SU-DHL-6 (cell line): Measurements from ENCODE around the gene ZAR1L.

ENCODE experiments used
- H2AFZ ChIP-seq: fragments of 200-600 bp; sonication (generic); 2 replicates; pipeline ENCODE4 v1.6.1; 2014; ENCODE audit warnings: low read depth, mild to moderate bottlenecking, moderate library complexity, mixed read lengths, antibody characterized with exemption, low read length; ENCODE audit not compliant: severe bottlenecking
- H3F3A ChIP-seq: fragments of 200-600 bp; shearing (Covaris generic); 2 replicates; pipeline ENCODE4 v1.6.0; 2016; ENCODE audit warnings: antibody characterized with exemption, mild to moderate bottlenecking; ENCODE audit not compliant: insufficient read depth
- H3K27ac ChIP-seq: fragments of 200-600 bp; sonication (generic); 2 replicates; pipeline ENCODE4 v1.5.1; 2016; ENCODE audit warnings: low read depth, mild to moderate bottlenecking, low read length, moderate library complexity, mixed read lengths
- H3K27me3 ChIP-seq: fragments of 200-600 bp; sonication (generic), shearing (Covaris generic); 2 replicates; pipeline ENCODE4 v1.6.0; 2014; ENCODE audit warnings: mild to moderate bottlenecking, low read length
- H3K36me3 ChIP-seq: fragments of 200-600 bp; sonication (generic); 2 replicates; pipeline ENCODE4 v1.6.1; 2014; ENCODE audit warnings: mild to moderate bottlenecking, low read length, mixed read lengths
- H3K4me2 ChIP-seq: fragments of 300-600, 200-600 bp; shearing (Covaris generic), sonication (generic); 2 replicates; pipeline ENCODE4 v1.6.0; 2014; ENCODE audit warnings: low read length, low read depth, mild to moderate bottlenecking; ENCODE audit not compliant: poor library complexity, severe bottlenecking
- H3K4me3 ChIP-seq: fragments of 200-600 bp; sonication (generic); 2 replicates; pipeline ENCODE4 v1.5.1; 2014; ENCODE audit warnings: antibody characterized with exemption, low read length, mild to moderate bottlenecking, mixed read lengths; ENCODE audit not compliant: insufficient read depth, poor library complexity, severe bottlenecking
- H3K79me2 ChIP-seq: fragments of 200-600 bp; sonication (generic); 2 replicates; pipeline ENCODE4 v1.6.1; 2014; ENCODE audit warnings: mild to moderate bottlenecking, low read length, moderate library complexity; ENCODE audit not compliant: insufficient read depth
- H3K9ac ChIP-seq: fragments of 200-600 bp; sonication (generic); 2 replicates; pipeline ENCODE4 v1.7.0; 2014; ENCODE audit warnings: mild to moderate bottlenecking, low read length
- H3K9me2 ChIP-seq: fragments of 200-600 bp; sonication (generic); replicated peaks from 2 replicates; pipeline ENCODE4 v1.6.1; 2014; ENCODE audit warnings: low read length; ENCODE audit not compliant: insufficient read depth
- H3K9me3 ChIP-seq: fragments of 200-600 bp; sonication (generic); 2 replicates; pipeline ENCODE4 v1.6.1; 2014; ENCODE audit warnings: low read length, mixed read lengths; ENCODE audit not compliant: insufficient read depth
- H4K20me1 ChIP-seq: fragments of 200-600 bp; sonication (generic); 2 replicates; pipeline ENCODE4 v1.6.1; 2014; ENCODE audit warnings: low read depth, mild to moderate bottlenecking, antibody characterized with exemption, low read length, moderate library complexity, mixed read lengths
- CTCF ChIP-seq: fragments of 200-600 bp; sonication (generic); IDR thresholded peaks from one replicate; pipeline ENCODE4 v1.5.1; 2017; ENCODE audit warnings: antibody characterized with exemption, mild to moderate bottlenecking, low read length, moderate library complexity; ENCODE audit not compliant: insufficient read depth, poor library complexity, severe bottlenecking
- EZH2phosphoT487 ChIP-seq: fragments of 200-600 bp; sonication (generic), shearing (Covaris generic); conservative IDR thresholded peaks from 2 replicates; pipeline ENCODE4 v1.6.1; 2018; ENCODE audit warnings: mild to moderate bottlenecking, antibody characterized with exemption, low read length, moderate library complexity, mixed read lengths

ZAR1L gene

GRCh38 chr13:32299893-32300292, 15.3 kb downstream of the ZAR1L start:
- H2AFZ ChIP-seq: no peak overlapping the region
- TF ChIP-seq EZH2phosphoT487: no peak
- no peak for TF ChIP-seq CTCF

GRCh38 chr13:32298695-32299094, 16.5 kb downstream of the ZAR1L start:
- Histone ChIP-seq H3K79me2 (no peaks in the 10 kb centered on the region), H3K27ac (no peak overlapping the region), H3F3A (no peaks in the 10 kb centered on the region), H4K20me1 (no peaks in the 10 kb centered on the region), H3K9ac (no peak overlapping the region), H3K36me3 (no peaks in the 10 kb centered on the region), H2AFZ (no peak overlapping the region), H3K27me3 (no peaks in the 10 kb centered on the region), H3K4me3 (no peak overlapping the region), H3K9me3 (no peaks in the 10 kb centered on the region), H3K4me2 (no peak overlapping the region), H3K9me2 (no peaks in the 10 kb centered on the region)
- TF ChIP-seq EZH2phosphoT487: no peak
- TF ChIP-seq CTCF: no peak

More at GRCh38 chr13:32299893-32300292, 15.3 kb downstream of the ZAR1L start:
- no peaks in the 10 kb centered on the region for H3K9me2 ChIP-seq
- H3F3A ChIP-seq: no peaks in the 10 kb centered on the region
- no peaks in the 10 kb centered on the region for H3K79me2 ChIP-seq
- no peak overlapping the region for H3K9ac ChIP-seq
- H3K4me2 ChIP-seq: no peak overlapping the region
- no peaks in the 10 kb centered on the region for H3K36me3 ChIP-seq
- H3K9me3 ChIP-seq: no peaks in the 10 kb centered on the region
- no peak overlapping the region for H3K27ac ChIP-seq
- no peaks in the 10 kb centered on the region for H3K27me3 ChIP-seq
- no peaks in the 10 kb centered on the region for H4K20me1 ChIP-seq
- H3K4me3 ChIP-seq: no peak overlapping the region

GRCh38 chr13:32297206-32297605, 18.0 kb downstream of the ZAR1L start:
- Histone ChIP-seq H3K9ac (no peak overlapping the region), H3K4me3 (no peak overlapping the region), H3K27ac (no peak overlapping the region), H3K36me3 (no peaks in the 10 kb centered on the region), H3F3A (no peaks in the 10 kb centered on the region), H3K9me3 (no peaks in the 10 kb centered on the region), H4K20me1 (no peaks in the 10 kb centered on the region), H3K79me2 (no peaks in the 10 kb centered on the region), H3K4me2 (no peak overlapping the region), H3K27me3 (no peaks in the 10 kb centered on the region), H2AFZ (no peak overlapping the region), H3K9me2 (no peaks in the 10 kb centered on the region)
- TF ChIP-seq CTCF (no peak), EZH2phosphoT487 (no peak)

- Histone ChIP-seq H3K4me2 (no peak overlapping the region), H3K9ac (no peak overlapping the region), H3K4me3 (no peak overlapping the region)
Observed at GRCh38 chr13:32285633-32285965, 29.6 kb downstream of the ZAR1L start.

More at GRCh38 chr13:32285633-32285965, 29.6 kb downstream of the ZAR1L start:
- Histone ChIP-seq H3K27me3 (no peaks in the 10 kb centered on the region), H3K79me2 (no peaks in the 10 kb centered on the region), H3K9me2 (no peaks in the 10 kb centered on the region), H3F3A (no peaks in the 10 kb centered on the region), H3K27ac (no peak overlapping the region), H3K36me3 (no peaks in the 10 kb centered on the region), H2AFZ (no peak overlapping the region), H3K9me3 (no peaks in the 10 kb centered on the region), H4K20me1 (no peaks in the 10 kb centered on the region)
- TF ChIP-seq EZH2phosphoT487 (no peak), CTCF (no peak)
